ENCODE results near the gene CAPN12.

Gene CAPN12

GRCh38 chr19:38723990-38724854 is 20.1 kb downstream of the CAPN12 start:
- Histone ChIP-seq H2AFZ (ENCODE audit: low read length, unreplicated experiment) (no peak overlapping the region), H3K4me3 (ENCODE audit: low read depth, low read length) (no peak overlapping the region), H3K27ac (ENCODE audit: low read depth, low read length) (no peak overlapping the region), H3K4me1 (ENCODE audit: control insufficient read depth, insufficient read depth, low read length, unreplicated experiment) (no peaks in the 10 kb centered on the region), H3K79me2 (ENCODE audit: control insufficient read depth, insufficient read depth, low read length, unreplicated experiment) (no peaks in the 10 kb centered on the region), H3K36me3 (ENCODE audit: insufficient read depth, low read length) (0 out of 2 replicates have a peak, but pooled peaks cover 4% of the 10 kb centered on the region), H3K27me3 (ENCODE audit: insufficient read depth, low read length) (no peaks in the 10 kb centered on the region)

GRCh38 chr19:38723606-38723965 is 20.7 kb downstream of the CAPN12 start:
- Histone ChIP-seq H3K27ac (ENCODE audit: low read depth, low read length) (no peak overlapping the region), H3K79me2 (ENCODE audit: control insufficient read depth, insufficient read depth, low read length, unreplicated experiment) (no peaks in the 10 kb centered on the region), H2AFZ (ENCODE audit: low read length, unreplicated experiment) (no peak overlapping the region), H3K27me3 (ENCODE audit: insufficient read depth, low read length) (no peaks in the 10 kb centered on the region), H3K4me1 (ENCODE audit: control insufficient read depth, insufficient read depth, low read length, unreplicated experiment) (no peaks in the 10 kb centered on the region), H3K4me3 (ENCODE audit: low read depth, low read length) (no peak overlapping the region), H3K36me3 (ENCODE audit: insufficient read depth, low read length) (0 out of 2 replicates have a peak, but pooled peaks cover 4% of the 10 kb centered on the region)

DNA sequence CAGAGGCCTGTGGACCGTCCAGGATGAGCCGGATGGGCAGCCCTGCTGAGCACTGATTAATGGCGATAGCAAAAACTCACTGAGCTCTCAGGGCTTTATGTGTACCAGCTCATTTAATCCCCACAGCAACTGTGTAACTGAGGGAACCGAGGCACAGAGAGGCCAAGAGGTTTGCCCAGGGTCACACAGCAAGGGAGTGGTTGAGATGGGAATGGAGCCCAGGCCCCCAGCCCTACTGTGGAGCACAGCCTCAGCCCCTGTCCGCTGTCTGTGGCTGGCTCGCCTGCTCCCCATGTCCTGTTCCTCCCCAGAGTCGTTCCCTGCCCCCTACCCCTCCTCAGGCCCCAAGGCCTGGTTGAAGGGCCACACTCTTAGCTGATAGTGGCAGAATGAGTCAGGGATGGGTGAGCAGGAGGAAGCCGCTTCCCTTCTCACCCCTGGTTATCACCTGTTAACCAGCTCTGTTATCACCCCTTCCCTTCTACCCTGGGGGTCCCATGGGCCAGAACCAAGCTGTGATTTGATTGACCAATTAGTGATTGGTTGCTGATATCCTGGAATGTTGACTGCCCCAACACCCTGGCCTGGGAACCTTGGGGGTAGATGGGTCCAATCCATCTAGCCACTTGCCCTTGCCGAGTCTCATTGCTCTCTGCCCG is 21.2 kb downstream of the CAPN12 start:
- Histone ChIP-seq H3K36me3 (ENCODE audit: insufficient read depth, low read length) (0 out of 2 replicates have a peak, but pooled peaks cover 4% of the 10 kb centered on the region), H3K79me2 (ENCODE audit: control insufficient read depth, insufficient read depth, low read length, unreplicated experiment) (no peaks in the 10 kb centered on the region), H3K4me3 (ENCODE audit: low read depth, low read length) (no peak overlapping the region)

GRCh38 chr19:38721979-38722773 is 22.1 kb downstream of the CAPN12 start:
- peaks cover 3% of the 10 kb centered on the region for H3K79me2 ChIP-seq (ENCODE audit: control insufficient read depth, insufficient read depth, low read length, unreplicated experiment)
- no peaks in the 10 kb centered on the region for H3K27me3 ChIP-seq (ENCODE audit: insufficient read depth, low read length)
- H3K4me3 ChIP-seq (ENCODE audit: low read depth, low read length) = no peak overlapping the region
- no peak overlapping the region for H2AFZ ChIP-seq (ENCODE audit: low read length, unreplicated experiment)
- H3K4me1 ChIP-seq (ENCODE audit: control insufficient read depth, insufficient read depth, low read length, unreplicated experiment) = no peaks in the 10 kb centered on the region
- 0 out of 2 replicates have a peak, but pooled peaks cover 4% of the 10 kb centered on the region for H3K36me3 ChIP-seq (ENCODE audit: insufficient read depth, low read length)
- no peak overlapping the region for H3K27ac ChIP-seq (ENCODE audit: low read depth, low read length)

More for the DNA sequence above, 21.2 kb downstream of the CAPN12 start:
- Histone ChIP-seq H3K27me3 (ENCODE audit: insufficient read depth, low read length) (no peaks in the 10 kb centered on the region), H2AFZ (ENCODE audit: low read length, unreplicated experiment) (no peak overlapping the region), H3K4me1 (ENCODE audit: control insufficient read depth, insufficient read depth, low read length, unreplicated experiment) (no peaks in the 10 kb centered on the region), H3K27ac (ENCODE audit: low read depth, low read length) (no peak overlapping the region)

GRCh38 chr19:38721496-38721895 is 22.8 kb downstream of the CAPN12 start:
- H3K4me1 ChIP-seq (ENCODE audit: control insufficient read depth, insufficient read depth, low read length, unreplicated experiment) = no peaks in the 10 kb centered on the region
- no peaks in the 10 kb centered on the region for H3K27me3 ChIP-seq (ENCODE audit: insufficient read depth, low read length)
- H2AFZ ChIP-seq (ENCODE audit: low read length, unreplicated experiment) = no peak overlapping the region
- no peak overlapping the region for H3K27ac ChIP-seq (ENCODE audit: low read depth, low read length)
- 0 out of 2 replicates have a peak, but pooled peaks cover 4% of the 10 kb centered on the region for H3K36me3 ChIP-seq (ENCODE audit: insufficient read depth, low read length)
- H3K79me2 ChIP-seq (ENCODE audit: control insufficient read depth, insufficient read depth, low read length, unreplicated experiment) = peaks cover 3% of the 10 kb centered on the region
- H3K4me3 ChIP-seq (ENCODE audit: low read depth, low read length) = no peak overlapping the region

- no peaks in the 10 kb centered on the region for H3K27me3 ChIP-seq (ENCODE audit: insufficient read depth, low read length)
- H3K27ac ChIP-seq (ENCODE audit: low read depth, low read length) = no peak overlapping the region
- no peak overlapping the region for H2AFZ ChIP-seq (ENCODE audit: low read length, unreplicated experiment)
- H3K36me3 ChIP-seq (ENCODE audit: insufficient read depth, low read length) = 0 out of 2 replicates have a peak, but pooled peaks cover 4% of the 10 kb centered on the region
- H3K79me2 ChIP-seq (ENCODE audit: control insufficient read depth, insufficient read depth, low read length, unreplicated experiment) = peaks cover 3% of the 10 kb centered on the region
- no peak overlapping the region for H3K4me3 ChIP-seq (ENCODE audit: low read depth, low read length)
- no peaks in the 10 kb centered on the region for H3K4me1 ChIP-seq (ENCODE audit: control insufficient read depth, insufficient read depth, low read length, unreplicated experiment)
These were observed 23.6 kb downstream of the CAPN12 start for GRCh38 chr19:38720559-38721236.

GRCh38 chr19:38719761-38720558 is 24.3 kb downstream of the CAPN12 start:
- no peaks in the 10 kb centered on the region for H3K4me1 ChIP-seq (ENCODE audit: control insufficient read depth, insufficient read depth, low read length, unreplicated experiment)
- H3K4me3 ChIP-seq (ENCODE audit: low read depth, low read length) = no peak overlapping the region
- H3K27me3 ChIP-seq (ENCODE audit: insufficient read depth, low read length) = no peaks in the 10 kb centered on the region
- H3K79me2 ChIP-seq (ENCODE audit: control insufficient read depth, insufficient read depth, low read length, unreplicated experiment) = peaks cover 3% of the 10 kb centered on the region
- H3K27ac ChIP-seq (ENCODE audit: low read depth, low read length) = no peak overlapping the region
- 0 out of 2 replicates have a peak, but pooled peaks cover 4% of the 10 kb centered on the region for H3K36me3 ChIP-seq (ENCODE audit: insufficient read depth, low read length)
- no peak overlapping the region for H2AFZ ChIP-seq (ENCODE audit: low read length, unreplicated experiment)

DNA sequence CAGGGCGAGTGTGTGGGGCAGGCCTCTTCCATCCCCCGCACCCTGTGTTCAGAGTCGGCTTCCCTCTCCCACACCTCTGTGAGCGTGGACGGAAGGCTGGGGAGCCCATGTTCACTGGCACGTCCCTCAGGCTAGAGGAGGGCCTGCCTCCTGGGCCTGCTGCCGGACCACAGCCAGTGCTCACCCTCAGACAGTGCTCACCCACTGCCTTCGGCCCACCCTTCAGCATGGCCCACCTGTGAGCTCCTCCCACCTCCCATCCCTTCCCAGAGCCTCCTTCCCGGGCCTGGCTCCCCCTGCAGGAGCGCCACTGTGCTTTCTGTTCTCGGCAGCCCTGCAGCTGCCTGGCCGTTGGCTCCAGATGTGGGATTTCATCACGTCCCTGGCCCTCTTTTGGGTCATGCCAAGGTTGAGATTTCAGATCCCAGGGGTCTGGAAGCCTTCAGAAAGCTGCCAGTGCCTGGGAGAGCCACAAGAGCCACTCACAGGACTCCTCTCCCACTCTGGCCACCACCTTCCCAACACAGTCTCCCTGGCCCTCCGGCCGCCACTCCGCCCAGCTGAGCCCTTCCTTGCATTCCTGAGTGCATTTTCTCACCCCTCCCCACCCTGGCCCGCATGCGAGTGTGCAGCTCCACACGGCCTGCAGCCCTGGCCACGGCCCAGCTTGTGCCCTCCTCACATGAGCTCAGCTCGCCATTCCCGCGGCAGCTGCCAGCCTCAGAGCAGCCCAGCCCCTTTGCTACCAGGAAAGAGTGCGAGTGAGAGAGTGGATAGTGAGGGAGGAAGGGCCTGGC is 25.3 kb downstream of the CAPN12 start:
- H3K4me1 ChIP-seq (ENCODE audit: control insufficient read depth, insufficient read depth, low read length, unreplicated experiment) = no peaks in the 10 kb centered on the region
- no peak overlapping the region for H3K27ac ChIP-seq (ENCODE audit: low read depth, low read length)
- H3K36me3 ChIP-seq (ENCODE audit: insufficient read depth, low read length) = peaks cover 8% of the 10 kb centered on the region; the same call in 1 of the 2 replicates
- H3K79me2 ChIP-seq (ENCODE audit: control insufficient read depth, insufficient read depth, low read length, unreplicated experiment) = peaks cover 8% of the 10 kb centered on the region
- H2AFZ ChIP-seq (ENCODE audit: low read length, unreplicated experiment) = no peak overlapping the region
- H3K4me3 ChIP-seq (ENCODE audit: low read depth, low read length) = no peak overlapping the region
- H3K27me3 ChIP-seq (ENCODE audit: insufficient read depth, low read length) = no peaks in the 10 kb centered on the region

DNA sequence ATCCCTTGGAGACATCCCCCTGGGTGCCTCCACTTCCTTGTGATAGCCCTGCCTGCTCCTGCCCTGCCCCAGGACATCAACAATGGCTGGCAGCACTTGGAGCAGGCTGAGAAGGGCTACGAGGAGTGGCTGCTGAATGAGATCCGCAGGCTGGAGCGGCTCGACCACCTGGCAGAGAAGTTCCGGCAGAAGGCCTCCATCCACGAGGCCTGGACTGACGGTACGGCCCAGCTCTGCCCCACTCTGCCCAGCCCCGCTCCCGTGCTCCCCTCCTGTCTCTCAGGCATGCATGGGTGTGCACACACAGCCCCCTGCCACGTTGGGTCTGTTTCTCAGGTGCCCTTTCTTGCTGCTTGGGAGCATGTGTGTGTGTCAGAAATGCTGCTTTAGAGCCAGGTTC is 26.4 kb downstream of the CAPN12 start:
- Histone ChIP-seq H3K36me3 (ENCODE audit: insufficient read depth, low read length) (peaks cover 8% of the 10 kb centered on the region; the same call in 1 of the 2 replicates), H3K27ac (ENCODE audit: low read depth, low read length) (no peak overlapping the region), H2AFZ (ENCODE audit: low read length, unreplicated experiment) (no peak overlapping the region), H3K27me3 (ENCODE audit: insufficient read depth, low read length) (no peaks in the 10 kb centered on the region), H3K4me3 (ENCODE audit: low read depth, low read length) (no peak overlapping the region), H3K79me2 (ENCODE audit: control insufficient read depth, insufficient read depth, low read length, unreplicated experiment) (peaks cover 11% of the 10 kb centered on the region), H3K4me1 (ENCODE audit: control insufficient read depth, insufficient read depth, low read length, unreplicated experiment) (peaks cover 3% of the 10 kb centered on the region)
